ENCODE results near the gene SCRN2. TPM values are rescaled to one million over a fixed set of nuclear protein-coding genes. Genes with fewer than 3 reads are reported as not detected.
A peak's percentile ranks its signal among the peaks of the same experiment; 100 is the strongest.

Gene SCRN2
- total and polyA plus RNA-seq, 2 of the 13 experiments (the other 11 are each of a cell fraction or from before 2014, with no cell fraction given), result 21.7 to 29.5 TPM

- TF ChIP-seq SNAPC4 (CRISPR knock-in tag; IDR thresholded peaks at IDR 0.05), result no peak
- TF ChIP-seq FOXK1 (CRISPR knock-in tag; IDR thresholded peaks at IDR 0.05; ENCODE audit: borderline replicate concordance, low read depth), result peak; percentile 19; the same call in 1 of the 2 replicates
- TF ChIP-seq ZNF749 (CRISPR knock-in tag; IDR thresholded peaks at IDR 0.05; ENCODE audit: borderline replicate concordance), result no peak
- TF ChIP-seq BRD4 (CRISPR knock-in tag; IDR thresholded peaks at IDR 0.05), result no peak
- TF ChIP-seq SRSF9 (IDR thresholded peaks at IDR 0.05; ENCODE audit: borderline replicate concordance, insufficient read depth, low read depth, low read length, poor library complexity, severe bottlenecking), result no peak
- TF ChIP-seq ZNF143 (CRISPR knock-in tag; IDR thresholded peaks at IDR 0.05), result no peak
- no peak for TF ChIP-seq ZNF556 (CRISPR knock-in tag; IDR thresholded peaks at IDR 0.05; ENCODE audit: borderline replicate concordance)
- no peak for TF ChIP-seq ZNF414 (CRISPR knock-in tag; IDR thresholded peaks at IDR 0.05)
- TF ChIP-seq THAP7 (CRISPR knock-in tag; IDR thresholded peaks at IDR 0.05), result no peak
- no peak for TF ChIP-seq ZNF644 (CRISPR knock-in tag; IDR thresholded peaks at IDR 0.05; ENCODE audit: low read depth)
- TF ChIP-seq SMARCC2 (IDR thresholded peaks at IDR 0.05), result no peak
- TF ChIP-seq ZNF713 (CRISPR knock-in tag; IDR thresholded peaks at IDR 0.05), result no peak
- TF ChIP-seq ZBTB14 (CRISPR knock-in tag; IDR thresholded peaks at IDR 0.05), result no peak
- TF ChIP-seq TCF7 (IDR thresholded peaks at IDR 0.05; ENCODE audit: low read depth), result no peak
- no peak for TF ChIP-seq JUNB (CRISPR knock-in tag; IDR thresholded peaks at IDR 0.05; ENCODE audit: borderline replicate concordance)
- no peak for TF ChIP-seq SP1 (IDR thresholded peaks at IDR 0.05)
- TF ChIP-seq SP1 (CRISPR knock-in tag; IDR thresholded peaks at IDR 0.05), result peak; percentile 33; the same call in 1 of the 2 replicates
- TF ChIP-seq AKAP8 (CRISPR knock-in tag; IDR thresholded peaks at IDR 0.05), result no peak
- no peak for TF ChIP-seq CHD2 (IDR thresholded peaks at IDR 0.05; ENCODE audit: low read depth, low read length)
- no peak for TF ChIP-seq ZNF83 (CRISPR knock-in tag; IDR thresholded peaks at IDR 0.05; ENCODE audit: borderline replicate concordance)
- peak; percentile 52 for TF ChIP-seq GATAD2A (CRISPR knock-in tag; IDR thresholded peaks at IDR 0.05)
- no peak for TF ChIP-seq NBN (conservative IDR thresholded peaks at IDR 0.05)
- peak; percentile 48; the same call in 1 of the 2 replicates for TF ChIP-seq ZNF547 (CRISPR knock-in tag; IDR thresholded peaks at IDR 0.05)
- TF ChIP-seq YEATS4 (CRISPR knock-in tag; IDR thresholded peaks at IDR 0.05; ENCODE audit: borderline replicate concordance), result no peak
- no peak for TF ChIP-seq ZNF768 (CRISPR knock-in tag; IDR thresholded peaks at IDR 0.05)
Observed at GRCh38 chr17:47889734-47890529, 48.9 kb upstream of the SCRN2 start (continued).

Measured in HepG2 (cell line).